Stimulated activated naive B cell treated with anti-CD40 and anti-IgM and Interleukin-4, amounts not matched to agents 10 μg/mL and 1 μg/mL and 100 μg/mL, for 72 hours (primary cell): ENCODE data around the gene PDGFB.

Source experiments
- ATAC-seq, 2 donors: fragments of 150-1000 bp; cut with Tn5 transposase; replicated peaks; 2 replicates each; pipeline ENCODE4 v1.10.0; 2021; ENCODE audit warnings: moderate library complexity in 1 of 2
- DNase-seq: peaks from one replicate; pipeline ENCODE4 v3.0.0; 2021
- H3K27ac Mint-ChIP-seq: one replicate; pipeline ENCODE4 v1.8.0; 2022; ENCODE audit warnings: mild to moderate bottlenecking, mixed read lengths
- H3K27me3 Mint-ChIP-seq, 2 donors: one replicate each; pipeline ENCODE4 v1.8.0; 2022; ENCODE audit warnings: mixed read lengths in 2 of 2
- H3K36me3 Mint-ChIP-seq, 2 donors: one replicate each; pipeline ENCODE4 v1.8.0; 2022; ENCODE audit warnings: mixed read lengths in 2 of 2, mild to moderate bottlenecking in 1 of 2
- H3K4me1 Mint-ChIP-seq, 2 donors: one replicate each; pipeline ENCODE4 v1.8.0; 2022; ENCODE audit warnings: mixed read lengths in 2 of 2, mild to moderate bottlenecking in 1 of 2
- H3K4me3 Mint-ChIP-seq, 2 donors: one replicate each; pipeline ENCODE4 v1.8.0; 2022; ENCODE audit warnings: mild to moderate bottlenecking in 2 of 2, mixed read lengths in 2 of 2, moderate library complexity in 1 of 2
- H3K9me3 Mint-ChIP-seq, 2 donors: one replicate each; pipeline ENCODE4 v1.8.0; 2022; ENCODE audit warnings: mixed read lengths in 2 of 2, mild to moderate bottlenecking in 1 of 2

Gene PDGFB

GRCh38 chr22:39184586-39185577 is 59.9 kb downstream of the PDGFB start:
- DNase-seq (no peak), ATAC-seq (no peak)
- H3K27me3 Mint-ChIP-seq = peaks cover 27 to 63% of the 10 kb centered on the region in 2 donors
- H3K9me3 Mint-ChIP-seq = peaks cover 0 to 10% of the 10 kb centered on the region in 2 donors
- H3K4me1 Mint-ChIP-seq = no peaks in the 10 kb centered on the region
- H3K27ac Mint-ChIP-seq = no peak overlapping the region
- H3K36me3 Mint-ChIP-seq = peaks cover 0 to 5% of the 10 kb centered on the region in 2 donors
- H3K4me3 Mint-ChIP-seq = no peak overlapping the region

GRCh38 chr22:39183991-39184585 is 60.7 kb downstream of the PDGFB start:
- Mint-ChIP-seq H3K27me3 (peaks cover 21 to 55% of the 10 kb centered on the region in 2 donors), H3K36me3 (peaks cover 0 to 5% of the 10 kb centered on the region in 2 donors), H3K4me3 (no peak overlapping the region), H3K4me1 (no peaks in the 10 kb centered on the region), H3K9me3 (peaks cover 0 to 10% of the 10 kb centered on the region in 2 donors), H3K27ac (no peak overlapping the region)
- ATAC-seq = no peak
- no peak for DNase-seq

GRCh38 chr22:39182478-39183030 is 62.2 kb downstream of the PDGFB start:
- Mint-ChIP-seq H3K9me3 (peaks cover 0 to 10% of the 10 kb centered on the region in 2 donors), H3K4me1 (no peaks in the 10 kb centered on the region), H3K27ac (no peak overlapping the region), H3K36me3 (peaks cover 0 to 5% of the 10 kb centered on the region in 2 donors), H3K27me3 (peaks cover 18 to 43% of the 10 kb centered on the region in 2 donors), H3K4me3 (no peak overlapping the region)
- DNase-seq (no peak), ATAC-seq (no peak)

GRCh38 chr22:39181778-39182177 is 63.0 kb downstream of the PDGFB start:
- H3K36me3 Mint-ChIP-seq = peaks cover 0 to 5% of the 10 kb centered on the region in 2 donors
- H3K4me3 Mint-ChIP-seq = no peak overlapping the region
- ATAC-seq (no peak), DNase-seq (no peak)
- H3K27ac Mint-ChIP-seq = no peak overlapping the region
- peaks cover 0 to 10% of the 10 kb centered on the region in 2 donors for H3K9me3 Mint-ChIP-seq
- H3K4me1 Mint-ChIP-seq = no peaks in the 10 kb centered on the region
- peaks cover 13 to 36% of the 10 kb centered on the region in 2 donors for H3K27me3 Mint-ChIP-seq

- no peak overlapping the region for H3K4me3 Mint-ChIP-seq
- H3K9me3 Mint-ChIP-seq = peaks cover 0 to 10% of the 10 kb centered on the region in 2 donors
- no peaks in the 10 kb centered on the region for H3K4me1 Mint-ChIP-seq
- no peak overlapping the region for H3K27ac Mint-ChIP-seq
- ATAC-seq (no peak), DNase-seq (no peak)
- peaks cover 13 to 32% of the 10 kb centered on the region in 2 donors for H3K27me3 Mint-ChIP-seq
- H3K36me3 Mint-ChIP-seq = peaks cover 0 to 5% of the 10 kb centered on the region in 2 donors
Observed at GRCh38 chr22:39181356-39181755, 63.4 kb downstream of the PDGFB start.

GRCh38 chr22:39179841-39180335 is 64.9 kb downstream of the PDGFB start:
- no peak overlapping the region for H3K4me3 Mint-ChIP-seq
- peaks cover 2 to 4% of the 10 kb centered on the region in 2 donors for H3K4me1 Mint-ChIP-seq
- H3K36me3 Mint-ChIP-seq = peaks cover 0 to 5% of the 10 kb centered on the region in 2 donors
- peaks cover 10 to 27% of the 10 kb centered on the region in 2 donors for H3K27me3 Mint-ChIP-seq
- DNase-seq (no peak), ATAC-seq (no peak)
- peaks cover 0 to 7% of the 10 kb centered on the region in 2 donors for H3K9me3 Mint-ChIP-seq
- no peak overlapping the region for H3K27ac Mint-ChIP-seq

GRCh38 chr22:39179401-39179827 is 65.4 kb downstream of the PDGFB start:
- Mint-ChIP-seq H3K36me3 (peaks cover 0 to 5% of the 10 kb centered on the region in 2 donors), H3K27ac (no peak overlapping the region), H3K27me3 (peaks cover 8 to 22% of the 10 kb centered on the region in 2 donors), H3K4me1 (peaks cover 7 to 8% of the 10 kb centered on the region in 2 donors), H3K4me3 (no peak overlapping the region), H3K9me3 (peaks cover 0 to 7% of the 10 kb centered on the region in 2 donors)
- DNase-seq (no peak), ATAC-seq (no peak)

GRCh38 chr22:39178206-39179111 is 66.3 kb downstream of the PDGFB start:
- H3K9me3 Mint-ChIP-seq = peaks cover 0 to 7% of the 10 kb centered on the region in 2 donors
- H3K27ac Mint-ChIP-seq = no peak overlapping the region
- H3K36me3 Mint-ChIP-seq = peaks cover 0 to 5% of the 10 kb centered on the region in 2 donors
- H3K4me3 Mint-ChIP-seq = no peak overlapping the region
- DNase-seq (no peak), ATAC-seq (no peak)
- H3K27me3 Mint-ChIP-seq = peaks cover 8 to 16% of the 10 kb centered on the region in 2 donors
- H3K4me1 Mint-ChIP-seq = peaks cover 16% of the 10 kb centered on the region in 2 donors

GRCh38 chr22:39177791-39178190 is 67.0 kb downstream of the PDGFB start:
- peaks cover 0 to 5% of the 10 kb centered on the region in 2 donors for H3K36me3 Mint-ChIP-seq
- peaks cover 0 to 7% of the 10 kb centered on the region in 2 donors for H3K9me3 Mint-ChIP-seq
- no peak for DNase-seq
- no peak for ATAC-seq
- peaks cover 8 to 10% of the 10 kb centered on the region in 2 donors for H3K27me3 Mint-ChIP-seq
- no peak overlapping the region for H3K4me3 Mint-ChIP-seq
- no peak overlapping the region for H3K27ac Mint-ChIP-seq
- H3K4me1 Mint-ChIP-seq = peaks cover 22 to 23% of the 10 kb centered on the region in 2 donors

GRCh38 chr22:39177456-39177775 is 67.4 kb downstream of the PDGFB start:
- peaks cover 0 to 7% of the 10 kb centered on the region in 2 donors for H3K9me3 Mint-ChIP-seq
- no peak overlapping the region for H3K27ac Mint-ChIP-seq
- DNase-seq = no peak
- ATAC-seq = no peak
- H3K36me3 Mint-ChIP-seq = peaks cover 0 to 5% of the 10 kb centered on the region in 2 donors
- H3K4me1 Mint-ChIP-seq = peaks cover 22 to 24% of the 10 kb centered on the region in 2 donors
- peaks cover 4 to 6% of the 10 kb centered on the region in 2 donors for H3K27me3 Mint-ChIP-seq
- no peak overlapping the region for H3K4me3 Mint-ChIP-seq

- Mint-ChIP-seq H3K4me3 (no peak overlapping the region), H3K4me1 (peaks cover 24 to 28% of the 10 kb centered on the region in 2 donors), H3K9me3 (peaks cover 0 to 5% of the 10 kb centered on the region in 2 donors), H3K27ac (no peak overlapping the region), H3K27me3 (peaks cover 0 to under 1% of the 10 kb centered on the region in 2 donors), H3K36me3 (peaks cover 0 to 3% of the 10 kb centered on the region in 2 donors)
- DNase-seq = no peak
- ATAC-seq = no peak
Observed at GRCh38 chr22:39176714-39177455, 67.9 kb downstream of the PDGFB start.

- Mint-ChIP-seq H3K9me3 (peaks cover 0 to under 1% of the 10 kb centered on the region in 2 donors), H3K4me1 (peaks cover 29 to 34% of the 10 kb centered on the region in 2 donors), H3K27ac (no peak overlapping the region), H3K27me3 (no peaks in the 10 kb centered on the region), H3K36me3 (peaks cover 0 to 1% of the 10 kb centered on the region in 2 donors), H3K4me3 (no peak overlapping the region)
- ATAC-seq (no peak), DNase-seq (no peak)
Observed at GRCh38 chr22:39176143-39176713, 68.6 kb downstream of the PDGFB start.
